Measurements from ENCODE around the gene IMPACT.

The IMPACT gene

GRCh38 chr18:24459772-24460171 lies 33.3 kb downstream of the IMPACT start:
- H3K4me3 ChIP-seq (ENCODE audit: control insufficient read depth, low read depth, low read length): no peak overlapping the region
- no peak for DNase-seq (ENCODE audit: low read depth)
- TF ChIP-seq, protein P1, sequence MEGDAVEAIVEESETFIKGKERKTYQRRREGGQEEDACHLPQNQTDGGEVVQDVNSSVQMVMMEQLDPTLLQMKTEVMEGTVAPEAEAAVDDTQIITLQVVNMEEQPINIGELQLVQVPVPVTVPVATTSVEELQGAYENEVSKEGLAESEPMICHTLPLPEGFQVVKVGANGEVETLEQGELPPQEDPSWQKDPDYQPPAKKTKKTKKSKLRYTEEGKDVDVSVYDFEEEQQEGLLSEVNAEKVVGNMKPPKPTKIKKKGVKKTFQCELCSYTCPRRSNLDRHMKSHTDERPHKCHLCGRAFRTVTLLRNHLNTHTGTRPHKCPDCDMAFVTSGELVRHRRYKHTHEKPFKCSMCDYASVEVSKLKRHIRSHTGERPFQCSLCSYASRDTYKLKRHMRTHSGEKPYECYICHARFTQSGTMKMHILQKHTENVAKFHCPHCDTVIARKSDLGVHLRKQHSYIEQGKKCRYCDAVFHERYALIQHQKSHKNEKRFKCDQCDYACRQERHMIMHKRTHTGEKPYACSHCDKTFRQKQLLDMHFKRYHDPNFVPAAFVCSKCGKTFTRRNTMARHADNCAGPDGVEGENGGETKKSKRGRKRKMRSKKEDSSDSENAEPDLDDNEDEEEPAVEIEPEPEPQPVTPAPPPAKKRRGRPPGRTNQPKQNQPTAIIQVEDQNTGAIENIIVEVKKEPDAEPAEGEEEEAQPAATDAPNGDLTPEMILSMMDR (IDR thresholded peaks at IDR 0.05; ENCODE audit: control insufficient read depth, insufficient read depth, low read depth, low read length, missing control alignments): no peak

DNA sequence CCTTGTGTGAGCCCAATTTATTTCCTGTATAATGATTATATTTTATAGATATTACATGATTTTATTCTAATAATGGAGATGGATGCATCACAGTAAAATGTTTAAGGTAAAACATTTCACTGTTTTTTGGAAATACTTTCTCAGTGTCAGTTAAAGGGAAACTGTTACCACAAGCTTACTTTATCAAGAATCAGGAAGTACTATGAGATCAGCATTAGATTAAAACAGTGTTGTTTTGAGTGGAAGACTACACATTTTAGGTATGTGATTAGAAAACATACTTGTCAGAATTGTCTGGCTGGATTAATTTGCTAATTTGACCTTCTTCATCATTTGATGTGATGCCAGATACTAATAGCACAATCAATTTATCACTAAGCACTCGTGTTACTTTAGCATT lies 33.9 kb downstream of the IMPACT start, which contains the start of gene HRH4:
Gene HRH4, plus strand, starts transcription at position 250 of the 400 bp plus-strand sequence. Its CDS starts 92 bp downstream, at position 342.
- no peak for DNase-seq (ENCODE audit: low read depth)

DNA sequence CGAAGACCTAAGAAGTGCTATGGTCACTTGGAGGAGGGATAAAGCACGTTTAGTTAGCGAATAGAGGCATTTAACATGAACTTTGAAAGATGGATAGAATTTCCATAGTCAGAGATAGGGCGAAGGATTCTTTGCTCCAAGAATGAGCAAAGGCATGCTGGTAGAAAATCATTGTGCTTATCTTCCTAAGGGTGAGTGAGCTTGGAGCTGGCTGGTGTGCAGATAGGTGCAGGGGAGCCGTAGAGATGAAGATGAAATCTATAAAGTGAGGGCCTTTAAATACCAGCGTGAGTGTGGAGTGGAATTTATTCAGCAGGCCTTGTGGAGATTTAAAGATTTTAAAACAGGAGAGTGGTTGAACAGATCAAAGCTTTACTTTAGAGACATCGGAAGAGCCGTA lies 35.5 kb downstream of the IMPACT start:
- TF ChIP-seq, protein P1 (IDR thresholded peaks at IDR 0.05; ENCODE audit: control insufficient read depth, insufficient read depth, low read depth, low read length, missing control alignments): no peak
- DNase-seq (ENCODE audit: low read depth): no peak
- H3K4me3 ChIP-seq (ENCODE audit: control insufficient read depth, low read depth, low read length): no peak overlapping the region

More for the DNA sequence above, 33.9 kb downstream of the IMPACT start, which contains the start of gene HRH4:
- H3K4me3 ChIP-seq (ENCODE audit: control insufficient read depth, low read depth, low read length): no peak within 1 kb of the TSS
- TF ChIP-seq, protein P1 (IDR thresholded peaks at IDR 0.05; ENCODE audit: control insufficient read depth, insufficient read depth, low read depth, low read length, missing control alignments): no peak

GRCh38 chr18:24462838-24463775 lies 36.6 kb downstream of the IMPACT start:
- TF ChIP-seq, protein P1 (IDR thresholded peaks at IDR 0.05; ENCODE audit: control insufficient read depth, insufficient read depth, low read depth, low read length, missing control alignments): no peak
- DNase-seq (ENCODE audit: low read depth): no peak
- no peak overlapping the region for H3K4me3 ChIP-seq (ENCODE audit: control insufficient read depth, low read depth, low read length)

DNA sequence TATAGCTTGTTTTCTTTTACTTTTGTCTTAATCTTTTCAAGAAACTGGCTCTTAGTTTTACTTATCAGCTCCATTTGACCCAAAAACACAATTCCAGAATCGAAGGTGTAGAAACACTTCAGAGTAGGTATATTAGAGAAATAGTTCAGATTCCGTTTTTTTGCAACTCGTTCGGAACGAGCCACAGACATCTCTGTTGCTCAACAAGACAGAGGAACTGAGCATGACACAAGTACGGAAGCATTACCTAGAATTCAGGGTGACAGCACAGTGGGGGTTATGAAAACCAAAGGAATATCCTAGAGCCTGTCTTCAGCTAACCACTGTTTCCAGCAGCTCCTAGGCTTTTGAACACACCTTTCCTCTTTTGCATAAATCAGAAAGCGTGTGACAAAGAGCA lies 39.0 kb downstream of the IMPACT start:
- no peak for DNase-seq (ENCODE audit: low read depth)
- TF ChIP-seq, protein P1 (IDR thresholded peaks at IDR 0.05; ENCODE audit: control insufficient read depth, insufficient read depth, low read depth, low read length, missing control alignments): no peak

DNA sequence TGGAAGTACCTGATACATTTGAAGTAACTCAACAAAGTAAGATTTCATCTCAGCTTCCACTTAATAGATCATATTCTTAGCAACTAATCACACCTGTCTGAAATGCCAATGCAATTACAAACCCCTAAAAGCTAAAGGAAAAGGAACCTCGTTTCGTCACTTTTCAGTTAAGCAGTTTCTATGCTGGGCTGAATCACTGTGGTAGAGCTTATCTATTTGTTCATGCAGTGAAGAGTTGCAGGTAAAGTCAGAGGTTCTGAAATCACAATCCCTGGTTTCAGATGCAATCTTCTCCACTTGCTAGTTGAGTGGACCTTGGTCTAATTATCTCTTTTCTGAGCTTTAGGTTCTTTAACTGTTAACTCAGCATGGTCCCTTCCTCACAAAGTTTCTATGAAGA lies 40.3 kb downstream of the IMPACT start:
- DNase-seq (ENCODE audit: low read depth): no peak
- H3K4me3 ChIP-seq (ENCODE audit: control insufficient read depth, low read depth, low read length): no peak overlapping the region
- TF ChIP-seq, protein P1 (IDR thresholded peaks at IDR 0.05; ENCODE audit: control insufficient read depth, insufficient read depth, low read depth, low read length, missing control alignments): no peak

More for the DNA sequence above, 39.0 kb downstream of the IMPACT start:
- no peak overlapping the region for H3K4me3 ChIP-seq (ENCODE audit: control insufficient read depth, low read depth, low read length)
